ENCODE measurements around the gene CCDC47.

The CCDC47 gene

DNA sequence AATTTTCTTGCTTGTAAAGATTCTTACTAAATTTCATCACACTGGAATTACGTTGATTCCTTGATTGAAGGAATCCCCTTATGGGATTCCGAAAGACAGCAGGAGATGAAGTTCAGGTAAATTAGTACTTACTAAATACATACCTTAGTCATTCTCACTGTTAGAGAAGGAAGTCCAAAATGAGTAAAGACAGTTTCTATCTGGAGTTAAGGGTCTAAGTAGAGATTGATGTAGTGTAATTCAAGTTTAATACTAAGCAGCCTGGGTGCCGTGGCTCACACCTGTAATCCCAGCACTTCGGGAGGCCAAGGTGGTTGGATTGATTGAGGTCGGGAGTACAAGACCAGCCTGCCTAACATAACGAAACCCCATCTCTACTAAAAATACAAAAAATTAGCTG lies 10.1 kb upstream of the CCDC47 start:
- no peak for TF ChIP-seq CTCF (IDR thresholded peaks at IDR 0.05; ENCODE audit: extremely low read depth, missing control alignments)
- no peak for DNase-seq (ENCODE audit: low spot score)

GRCh38 chr17:63780928-63781327 lies 7.5 kb upstream of the CCDC47 start:
- TF ChIP-seq CTCF (IDR thresholded peaks at IDR 0.05; ENCODE audit: extremely low read depth, missing control alignments), result no peak
- DNase-seq (ENCODE audit: low spot score), result no peak

DNA sequence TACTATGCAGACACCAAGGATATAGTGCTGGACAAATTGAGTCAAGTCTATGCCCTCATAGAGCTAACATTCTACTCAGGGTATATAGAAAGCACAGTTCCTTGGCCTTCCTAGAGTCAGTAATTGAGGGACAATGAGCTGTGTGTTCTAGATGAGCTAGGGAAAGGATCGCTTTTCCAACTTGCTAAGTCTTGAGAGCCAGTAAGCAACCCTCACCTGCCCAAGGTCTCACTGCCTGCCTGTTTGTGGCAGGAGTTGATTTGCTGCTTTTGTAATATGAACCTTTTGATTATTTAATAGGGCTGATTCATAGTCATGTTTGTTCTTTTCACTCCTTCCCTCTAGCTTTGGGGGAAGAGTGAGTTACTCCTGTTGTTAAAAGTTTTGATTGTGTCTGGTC lies 7.1 kb upstream of the CCDC47 start:
- TF ChIP-seq CTCF (IDR thresholded peaks at IDR 0.05; ENCODE audit: extremely low read depth, missing control alignments), result no peak
- DNase-seq (ENCODE audit: low spot score), result no peak

DNA sequence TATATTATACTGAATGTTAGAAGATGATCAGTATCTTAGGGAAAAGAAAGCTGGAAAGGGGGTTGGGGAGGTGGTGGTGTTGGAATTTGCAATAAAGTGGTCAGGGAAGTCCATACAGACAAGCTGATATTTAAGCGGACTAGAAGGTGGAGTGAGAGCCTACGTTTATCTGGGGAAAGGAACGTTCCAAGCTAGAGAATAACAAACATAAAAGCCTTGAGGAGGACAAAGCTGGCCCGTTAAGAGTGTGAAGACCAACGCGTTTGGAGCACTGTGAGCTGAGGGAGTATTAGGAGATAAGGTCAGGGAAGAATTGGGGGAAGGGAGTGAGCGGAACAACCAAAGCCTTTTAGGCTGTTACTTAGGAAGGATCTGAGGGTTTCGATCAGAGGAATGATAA lies 2.0 kb upstream of the CCDC47 start:
- no peak for TF ChIP-seq CTCF (IDR thresholded peaks at IDR 0.05; ENCODE audit: extremely low read depth, missing control alignments)
- DNase-seq (ENCODE audit: low spot score), result no peak

DNA sequence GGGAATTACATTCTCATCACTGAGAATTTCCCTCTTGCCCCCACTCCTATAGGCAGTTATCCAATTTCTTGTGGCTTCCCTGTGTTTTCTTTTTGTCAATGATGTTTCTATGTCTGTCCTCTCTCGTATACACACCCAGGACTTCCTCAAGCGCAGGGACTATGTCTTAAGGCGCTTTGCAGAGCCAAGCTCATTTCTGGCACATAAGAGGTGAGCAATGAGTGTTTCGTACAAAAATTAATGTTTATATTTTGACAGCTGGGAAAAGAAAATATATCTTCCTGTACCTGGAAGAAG lies 1.5 kb upstream of the CCDC47 start:
- TF ChIP-seq CTCF (IDR thresholded peaks at IDR 0.05; ENCODE audit: extremely low read depth, missing control alignments), result no peak
- DNase-seq (ENCODE audit: low spot score), result no peak

DNA sequence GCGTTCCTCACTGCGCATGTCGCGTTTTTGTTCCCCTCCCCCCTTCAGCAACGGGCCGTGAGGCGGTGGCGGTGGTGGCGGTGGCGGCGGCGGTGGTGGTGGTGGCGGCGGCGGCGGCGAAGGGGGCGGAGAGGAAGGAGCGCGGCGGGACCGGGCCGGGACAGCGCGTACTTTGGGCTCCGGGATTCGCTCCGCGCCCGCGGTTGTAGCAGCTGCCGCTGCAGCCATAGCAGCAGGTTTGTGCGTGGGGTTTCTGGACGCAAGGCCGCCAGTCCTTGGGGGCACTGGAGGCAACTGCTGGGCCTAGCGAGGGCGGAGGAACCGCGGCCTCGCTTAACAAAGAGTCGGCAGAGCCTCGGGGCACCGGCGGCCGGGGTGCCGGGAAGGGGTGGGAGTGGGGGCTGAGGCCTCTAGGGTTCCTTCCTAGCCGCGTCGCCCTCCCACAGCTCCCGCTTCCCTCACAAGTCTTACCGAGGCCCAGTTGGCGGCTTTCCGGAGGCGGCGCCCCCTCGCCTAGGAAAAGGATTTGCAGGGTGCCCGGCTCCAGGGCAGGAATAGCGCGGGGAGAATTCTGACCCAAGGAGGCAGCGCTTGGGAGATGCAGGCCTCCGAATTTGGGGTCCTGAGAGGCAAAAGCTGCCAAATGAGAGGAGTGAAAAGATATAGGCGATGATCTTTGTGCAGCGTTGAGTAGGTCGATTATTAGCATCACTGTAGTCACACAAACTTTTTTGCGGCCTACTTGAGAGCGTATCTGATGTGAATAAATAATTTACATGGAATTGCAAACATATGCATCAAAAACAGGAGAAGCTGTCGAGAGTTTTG lies 958 bp upstream of the CCDC47 start, which contains the start of gene DDX42:
TSS of gene DDX42 (plus strand) at position 30 of the 828 bp plus-strand sequence. CDS start 12,880 bp downstream, outside the sequence.
- no peak for TF ChIP-seq CTCF (IDR thresholded peaks at IDR 0.05; ENCODE audit: extremely low read depth, missing control alignments)

GRCh38 chr17:63772801-63773271 lies 561 bp downstream of the CCDC47 start:
- no peak for DNase-seq (ENCODE audit: low spot score)
- TF ChIP-seq CTCF (IDR thresholded peaks at IDR 0.05; ENCODE audit: extremely low read depth, missing control alignments), result no peak

More for the DNA sequence above, 958 bp upstream of the CCDC47 start, which contains the start of gene DDX42:
- no peak for DNase-seq (ENCODE audit: low spot score)
